ENCODE measurements around the gene GPLD1. TPM values are rescaled to one million over a fixed set of nuclear protein-coding genes. Genes with fewer than 3 reads are reported as not detected.

Gene GPLD1
- total RNA-seq, 2 experiments from 2014 or later = 0.59 to 0.66 TPM

GRCh38 chr6:24486065-24486464, 3.3 kb downstream of the GPLD1 start:
- ChIA-PET CTCF (interaction anchor here (1.4 kb wide), 1 partner anchor 15 kb away, joined by 3 read pairs; no protein-coding TSS in a partner anchor), POLR2A (no interaction called here)
- no peak for TF ChIP-seq CTCF (IDR thresholded peaks at IDR 0.05)
- Histone ChIP-seq H3K27ac (ENCODE audit: low read depth in 1 of 2, low read length in 2 of 2) (no peak overlapping the region), H3K9me3 (ENCODE audit: control insufficient read depth in 1 of 2, insufficient read depth in 1 of 2, low read length in 2 of 2) (no peaks in the 10 kb centered on the region), H3K4me3 (ENCODE audit: low read length) (no peak overlapping the region), H3K4me1 (ENCODE audit: insufficient read depth, low read length) (no peaks in the 10 kb centered on the region), H3K36me3 (ENCODE audit: insufficient read depth, low read length) (no peaks in the 10 kb centered on the region), H3K27me3 (ENCODE audit: control insufficient read depth in 1 of 2, insufficient read depth in 2 of 2, low read length in 2 of 2) (no peaks in the 10 kb centered on the region)
- H3K36me3 Mint-ChIP-seq (ENCODE audit: low read depth) = no peaks in the 10 kb centered on the region
- intact Hi-C loops (cut with DNase I, micrococcal nuclease) = no loop called here
- DNase-seq (no peak), ATAC-seq (ENCODE audit: poor library complexity) (no peak)
- H3K4me3 Mint-ChIP-seq = no peak overlapping the region
- no peaks in the 10 kb centered on the region for H3K27me3 Mint-ChIP-seq
- H3K4me1 Mint-ChIP-seq (ENCODE audit: low read depth) = no peaks in the 10 kb centered on the region
- H3K27ac Mint-ChIP-seq = no peak overlapping the region
- H3K9me3 Mint-ChIP-seq = no peaks in the 10 kb centered on the region

- no peaks in the 10 kb centered on the region for H3K4me1 Mint-ChIP-seq (ENCODE audit: low read depth)
- Histone ChIP-seq H3K36me3 (ENCODE audit: insufficient read depth, low read length) (no peaks in the 10 kb centered on the region), H3K27ac (ENCODE audit: low read depth in 1 of 2, low read length in 2 of 2) (no peak overlapping the region), H3K4me1 (ENCODE audit: insufficient read depth, low read length) (no peaks in the 10 kb centered on the region), H3K4me3 (ENCODE audit: low read length) (no peak overlapping the region), H3K9me3 (ENCODE audit: control insufficient read depth in 1 of 2, insufficient read depth in 1 of 2, low read length in 2 of 2) (no peaks in the 10 kb centered on the region), H3K27me3 (ENCODE audit: control insufficient read depth in 1 of 2, insufficient read depth in 2 of 2, low read length in 2 of 2) (no peaks in the 10 kb centered on the region)
- intact Hi-C loops (cut with DNase I, micrococcal nuclease) = no loop called here
- H3K27me3 Mint-ChIP-seq = no peaks in the 10 kb centered on the region
- H3K9me3 Mint-ChIP-seq = no peaks in the 10 kb centered on the region
- H3K27ac Mint-ChIP-seq = no peak overlapping the region
- POLR2A ChIA-PET = interaction anchor here (1.3 kb wide), 1 partner anchor 10 kb away, joined by 3 read pairs; the partner anchor contains the start of gene ALDH5A1
- no peak for TF ChIP-seq CTCF (IDR thresholded peaks at IDR 0.05)
- DNase-seq (no peak), ATAC-seq (ENCODE audit: poor library complexity) (no peak)
- H3K36me3 Mint-ChIP-seq (ENCODE audit: low read depth) = no peaks in the 10 kb centered on the region
- CTCF ChIA-PET = no interaction called here
- H3K4me3 Mint-ChIP-seq = no peak overlapping the region
Observed at GRCh38 chr6:24484657-24485323, 4.6 kb downstream of the GPLD1 start.

- Mint-ChIP-seq H3K36me3 (ENCODE audit: low read depth) (no peaks in the 10 kb centered on the region), H3K9me3 (no peaks in the 10 kb centered on the region), H3K27me3 (no peaks in the 10 kb centered on the region), H3K27ac (no peak overlapping the region), H3K4me1 (ENCODE audit: low read depth) (no peaks in the 10 kb centered on the region), H3K4me3 (no peak overlapping the region)
- intact Hi-C loops (cut with DNase I, micrococcal nuclease) = no loop called here
- H3K27me3 ChIP-seq (ENCODE audit: control insufficient read depth in 1 of 2, insufficient read depth in 2 of 2, low read length in 2 of 2) = no peaks in the 10 kb centered on the region
- no peaks in the 10 kb centered on the region for H3K36me3 ChIP-seq (ENCODE audit: insufficient read depth, low read length)
- no peak overlapping the region for H3K27ac ChIP-seq (ENCODE audit: low read depth in 1 of 2, low read length in 2 of 2)
- no peak overlapping the region for H3K4me3 ChIP-seq (ENCODE audit: low read length)
- CTCF ChIA-PET = no interaction called here
- no peaks in the 10 kb centered on the region for H3K4me1 ChIP-seq (ENCODE audit: insufficient read depth, low read length)
- POLR2A ChIA-PET = interaction anchor here (1.2 kb wide), 1 partner anchor 13 kb away, joined by 4 read pairs; the partner anchor contains the start of gene ALDH5A1
- no peaks in the 10 kb centered on the region for H3K9me3 ChIP-seq (ENCODE audit: control insufficient read depth in 1 of 2, insufficient read depth in 1 of 2, low read length in 2 of 2)
- DNase-seq (no peak), ATAC-seq (ENCODE audit: poor library complexity) (no peak)
- TF ChIP-seq CTCF (IDR thresholded peaks at IDR 0.05) = no peak
Observed at GRCh38 chr6:24481449-24481848, 7.9 kb downstream of the GPLD1 start.

All from CD4-positive, alpha-beta T cell (primary cell).